ENCODE results near the gene SLC39A1.
A peak's percentile ranks its signal among the peaks of the same experiment; 100 is the strongest.
"Not testable (repeated sequence)": the region's sequence is repeated elsewhere in the genome, so short reads cannot be mapped to it uniquely, and the experiment has no call there.

The SLC39A1 gene

DNA sequence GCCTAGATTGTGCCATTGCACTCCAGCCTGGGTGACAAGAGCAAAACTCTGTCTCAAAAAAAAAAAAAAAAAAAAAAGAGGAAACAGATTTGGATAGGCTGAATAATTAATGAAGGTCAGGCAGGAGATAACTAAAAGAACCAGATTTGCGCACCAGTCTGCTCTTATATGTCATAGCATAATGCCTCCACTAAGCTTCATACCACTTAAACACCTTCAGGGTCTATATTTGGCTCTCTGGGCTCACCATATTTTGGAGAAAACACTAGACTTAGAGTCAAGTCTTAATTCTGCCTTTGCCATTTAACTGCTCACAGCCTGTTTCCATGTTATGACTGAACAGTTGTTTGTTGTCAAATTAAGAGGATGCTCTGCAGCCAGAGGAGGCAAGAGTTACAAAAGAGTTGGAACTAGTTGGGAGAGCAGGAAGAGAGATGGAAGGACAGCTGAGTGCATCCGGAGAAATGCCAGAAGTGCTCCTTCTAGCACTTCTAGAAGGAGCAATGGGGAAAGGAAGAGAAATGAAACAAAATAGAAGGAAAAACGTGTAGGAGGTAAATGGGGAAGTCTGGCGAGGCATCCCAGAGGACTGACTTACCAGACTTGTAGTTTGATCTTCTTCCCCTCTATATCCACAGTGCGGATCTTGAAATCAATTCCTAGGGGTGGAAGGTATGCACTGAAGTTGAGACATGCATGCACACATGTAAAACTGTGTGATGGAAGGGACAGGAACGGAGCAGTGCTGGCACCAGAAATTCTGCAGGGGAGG lies 21.0 kb upstream of the SLC39A1 start:
- Histone ChIP-seq H3K4me3 (peak overlapping the region; percentile 83), H3K27ac (peak overlapping the region in 1 of 2 donors; percentile 90)
- DNase-seq (ENCODE audit: low spot score) = no peak
- TF ChIP-seq, protein P1, sequence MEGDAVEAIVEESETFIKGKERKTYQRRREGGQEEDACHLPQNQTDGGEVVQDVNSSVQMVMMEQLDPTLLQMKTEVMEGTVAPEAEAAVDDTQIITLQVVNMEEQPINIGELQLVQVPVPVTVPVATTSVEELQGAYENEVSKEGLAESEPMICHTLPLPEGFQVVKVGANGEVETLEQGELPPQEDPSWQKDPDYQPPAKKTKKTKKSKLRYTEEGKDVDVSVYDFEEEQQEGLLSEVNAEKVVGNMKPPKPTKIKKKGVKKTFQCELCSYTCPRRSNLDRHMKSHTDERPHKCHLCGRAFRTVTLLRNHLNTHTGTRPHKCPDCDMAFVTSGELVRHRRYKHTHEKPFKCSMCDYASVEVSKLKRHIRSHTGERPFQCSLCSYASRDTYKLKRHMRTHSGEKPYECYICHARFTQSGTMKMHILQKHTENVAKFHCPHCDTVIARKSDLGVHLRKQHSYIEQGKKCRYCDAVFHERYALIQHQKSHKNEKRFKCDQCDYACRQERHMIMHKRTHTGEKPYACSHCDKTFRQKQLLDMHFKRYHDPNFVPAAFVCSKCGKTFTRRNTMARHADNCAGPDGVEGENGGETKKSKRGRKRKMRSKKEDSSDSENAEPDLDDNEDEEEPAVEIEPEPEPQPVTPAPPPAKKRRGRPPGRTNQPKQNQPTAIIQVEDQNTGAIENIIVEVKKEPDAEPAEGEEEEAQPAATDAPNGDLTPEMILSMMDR (IDR thresholded peaks at IDR 0.05) = no peak

GRCh38 chr1:153981735-153982134 lies 18.4 kb upstream of the SLC39A1 start:
- H3K4me3 ChIP-seq; DNase-seq (ENCODE audit: low spot score); H3K27ac ChIP-seq: not testable (repeated sequence)

- not testable (repeated sequence) for H3K27ac ChIP-seq; H3K4me3 ChIP-seq; DNase-seq (ENCODE audit: low spot score)
Observed at GRCh38 chr1:153979091-153979490, 15.8 kb upstream of the SLC39A1 start.

DNA sequence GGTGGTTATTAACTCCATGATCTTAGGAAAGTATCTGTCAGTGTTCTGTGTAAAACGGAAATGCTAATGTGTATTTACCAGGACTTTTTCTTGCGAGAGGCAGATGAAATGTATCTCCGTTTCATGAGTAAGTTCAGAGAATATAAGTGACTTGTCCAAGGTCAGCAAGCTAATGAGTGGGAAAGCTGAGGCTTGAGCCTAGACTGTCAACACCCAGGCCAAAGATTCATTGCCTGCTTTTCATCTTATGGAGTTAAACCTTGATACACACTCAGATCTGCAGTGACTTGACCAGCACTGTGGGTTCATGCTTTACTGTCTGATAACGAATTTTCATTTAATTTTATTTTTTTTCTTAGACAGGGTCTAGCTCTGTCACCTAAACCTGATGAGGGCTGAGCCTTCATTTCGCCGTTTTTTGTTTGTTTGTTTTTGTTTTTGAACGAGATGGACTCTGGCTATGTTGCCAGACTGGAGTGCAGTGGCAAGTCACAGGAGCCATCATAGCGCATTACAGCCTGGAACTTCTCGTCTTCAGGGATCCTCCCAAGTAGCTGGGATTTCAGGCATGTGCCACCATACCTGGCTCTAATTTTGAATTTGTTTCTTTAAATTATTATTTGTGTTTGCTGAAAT lies 15.1 kb upstream of the SLC39A1 start:
- peak overlapping the region; percentile 91 for H3K4me3 ChIP-seq

DNA sequence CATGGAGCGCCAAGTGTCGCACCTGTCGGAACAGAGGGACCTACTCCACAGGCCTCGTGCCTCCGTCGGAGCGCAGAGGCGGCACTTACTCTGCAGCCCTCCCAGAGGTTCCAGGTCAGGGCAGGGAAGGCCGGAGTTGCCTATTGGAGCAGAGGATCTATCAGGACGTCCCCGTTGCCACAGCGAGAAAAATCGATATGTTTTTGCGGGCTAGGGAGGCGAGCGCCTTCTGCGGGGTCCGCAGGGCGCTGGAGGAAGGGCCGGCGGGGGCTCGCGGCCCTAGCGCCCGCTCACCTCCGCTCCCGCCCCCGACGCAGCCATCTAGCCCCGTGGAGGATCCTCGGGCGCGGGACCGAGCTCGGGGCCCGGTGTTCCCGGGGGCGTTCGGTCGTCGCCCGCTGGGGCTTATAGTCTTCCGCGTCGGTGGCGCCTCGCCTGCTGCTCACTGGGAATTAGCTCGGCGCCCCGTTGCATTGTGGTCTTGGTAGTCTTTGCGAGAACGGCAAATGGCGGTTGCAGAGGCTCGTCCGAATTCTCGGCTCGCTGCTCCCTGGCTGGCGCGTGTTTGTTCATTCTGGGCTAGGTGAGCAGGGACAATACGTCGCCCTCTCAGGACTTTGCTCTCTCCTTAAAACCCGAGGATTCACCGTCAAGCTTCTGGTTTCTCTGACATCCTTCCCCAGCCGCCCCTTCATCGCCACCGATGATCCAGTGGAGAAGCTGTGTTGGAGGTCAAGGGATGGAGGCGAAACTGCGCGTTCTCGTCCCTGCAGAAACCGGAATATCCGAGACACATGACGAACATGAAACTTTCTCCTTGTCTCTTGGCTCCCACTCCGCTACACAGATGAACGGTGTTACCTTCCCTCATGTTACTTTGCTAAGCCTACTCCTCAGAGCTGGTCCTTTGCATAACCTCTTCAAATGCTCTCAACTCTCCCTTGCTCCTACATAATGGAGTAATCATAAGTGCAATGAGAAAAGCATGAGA lies 14.2 kb upstream of the SLC39A1 start, which contains the start of gene JTB:
TSS of gene JTB (minus strand) at position 425 of the 991 bp plus-strand sequence. CDS start at position 3, 422 bp downstream.
- DNase-seq (ENCODE audit: low spot score) = peak; percentile 89
- H3K4me3 ChIP-seq = peak within 1 kb of the TSS; percentile 91
- peak within 1 kb of the TSS; percentile 95 to 97 for H3K27ac ChIP-seq
- TF ChIP-seq, protein P1 (IDR thresholded peaks at IDR 0.05) = no peak

More for the DNA sequence above, 15.1 kb upstream of the SLC39A1 start:
- TF ChIP-seq, protein P1 (IDR thresholded peaks at IDR 0.05) = no peak
- peak overlapping the region; percentile 95 to 97 for H3K27ac ChIP-seq
- DNase-seq (ENCODE audit: low spot score) = no peak

DNA sequence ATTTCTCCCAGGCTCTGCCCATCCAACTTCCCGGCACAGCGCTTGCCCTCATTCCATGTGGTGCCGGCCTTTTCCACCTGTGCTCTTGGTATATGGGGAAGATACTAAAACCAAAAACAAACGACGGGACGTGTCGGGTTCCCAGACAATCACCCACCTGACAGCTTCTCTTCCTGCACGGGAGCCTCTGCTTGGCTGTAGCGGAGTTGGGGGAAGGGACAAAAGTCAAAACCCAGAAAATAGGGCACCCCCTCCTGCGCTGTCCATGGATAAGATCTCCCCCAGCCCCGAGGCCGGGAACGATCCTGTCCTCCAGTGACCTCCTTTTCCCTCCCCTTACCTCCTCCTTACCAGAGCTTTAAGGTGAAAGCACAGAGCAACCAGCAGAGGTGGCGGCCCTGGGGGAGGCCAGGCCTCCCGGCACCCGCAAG lies 13.5 kb upstream of the SLC39A1 start:
- TF ChIP-seq, protein P1 (IDR thresholded peaks at IDR 0.05) = no peak
- DNase-seq (ENCODE audit: low spot score) = no peak
- Histone ChIP-seq H3K27ac (peak overlapping the region; percentile 95 to 97), H3K4me3 (peak overlapping the region; percentile 91)

- no peak for DNase-seq (ENCODE audit: low spot score)
- Histone ChIP-seq H3K27ac (no peak overlapping the region), H3K4me3 (no peak overlapping the region)
- TF ChIP-seq, protein P1 (IDR thresholded peaks at IDR 0.05) = no peak
Observed at GRCh38 chr1:153973525-153973924, 10.2 kb upstream of the SLC39A1 start.
